Sigmoid colon (tissue), 4 donors: ENCODE results near the gene NXN.

Experiments used
- CTCF ChIP-seq, 4 experiments: fragments of 450-650 bp in 3 of 4; fragments of 200-600 bp in 1 of 4; IDR thresholded peaks; one replicate each; pipeline ENCODE4 v1.5.1; 2016 to 2019; ENCODE audit warnings: antibody characterized with exemption in 4 of 4, mild to moderate bottlenecking in 3 of 4, moderate library complexity in 2 of 4
- POLR2A ChIP-seq, 2 donors: fragments of 450-650 bp; IDR thresholded peaks; one replicate each; pipeline ENCODE4 v1.6.1; 2016; ENCODE audit warnings: antibody characterized with exemption in 2 of 2, mild to moderate bottlenecking in 2 of 2, moderate library complexity in 2 of 2
- POLR2AphosphoS5 ChIP-seq, 4 donors: sonication (generic); formaldehyde crosslinking; IDR thresholded peaks; one replicate each; pipeline ENCODE4 v1.6.1; 2017; ENCODE audit warnings: antibody characterized with exemption in 4 of 4

GRCh38 chr17:929586-929985 is 50.0 kb downstream of the NXN start:
- TF ChIP-seq CTCF (IDR thresholded peaks at IDR 0.05) = no peak
- no peak for TF ChIP-seq POLR2A (IDR thresholded peaks at IDR 0.05)
- no peak for TF ChIP-seq POLR2AphosphoS5 (IDR thresholded peaks at IDR 0.05)
